Measurements from ENCODE around the gene DNAH9. TPM values are rescaled to one million over a fixed set of nuclear protein-coding genes. Genes with fewer than 3 reads are reported as not detected.

DNAH9 gene
- total and polyA plus RNA-seq, 2 donors from 2014 or later = 3.7 to 6.9 TPM

DNA sequence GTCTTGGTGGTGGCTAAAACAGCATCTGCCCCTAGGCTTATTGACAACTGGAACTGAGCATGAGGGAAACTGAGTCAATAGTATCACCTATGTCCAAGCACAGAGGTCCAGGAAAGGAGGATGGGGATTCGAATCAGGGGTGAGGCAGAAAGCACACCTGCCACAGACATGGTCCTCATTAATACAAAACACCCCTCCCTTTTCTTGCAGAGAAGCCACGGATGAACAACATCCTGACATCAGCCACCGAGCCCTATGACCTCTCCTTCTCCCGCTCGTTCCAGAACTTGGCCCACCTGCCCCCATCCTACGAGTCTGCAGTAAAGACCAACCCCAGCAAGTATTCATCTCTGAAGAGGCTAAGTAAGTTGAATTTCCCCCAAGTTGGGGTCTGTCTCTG is 42.7 kb upstream of the DNAH9 start:
- H3K27ac ChIP-seq (ENCODE audit: low read depth in 2 of 2, low read length in 2 of 2) = no peak overlapping the region
- intact Hi-C loops (cut with DNase I) = no loop called here
- FAIRE-seq = no peak
- no peaks in the 10 kb centered on the region for H3K27me3 ChIP-seq (ENCODE audit: control insufficient read depth, insufficient read depth, low read length)
- H3K4me3 ChIP-seq (ENCODE audit: low read length in 3 of 3) = no peak overlapping the region
- DNase-seq = no peak
- TF ChIP-seq, protein P1, sequence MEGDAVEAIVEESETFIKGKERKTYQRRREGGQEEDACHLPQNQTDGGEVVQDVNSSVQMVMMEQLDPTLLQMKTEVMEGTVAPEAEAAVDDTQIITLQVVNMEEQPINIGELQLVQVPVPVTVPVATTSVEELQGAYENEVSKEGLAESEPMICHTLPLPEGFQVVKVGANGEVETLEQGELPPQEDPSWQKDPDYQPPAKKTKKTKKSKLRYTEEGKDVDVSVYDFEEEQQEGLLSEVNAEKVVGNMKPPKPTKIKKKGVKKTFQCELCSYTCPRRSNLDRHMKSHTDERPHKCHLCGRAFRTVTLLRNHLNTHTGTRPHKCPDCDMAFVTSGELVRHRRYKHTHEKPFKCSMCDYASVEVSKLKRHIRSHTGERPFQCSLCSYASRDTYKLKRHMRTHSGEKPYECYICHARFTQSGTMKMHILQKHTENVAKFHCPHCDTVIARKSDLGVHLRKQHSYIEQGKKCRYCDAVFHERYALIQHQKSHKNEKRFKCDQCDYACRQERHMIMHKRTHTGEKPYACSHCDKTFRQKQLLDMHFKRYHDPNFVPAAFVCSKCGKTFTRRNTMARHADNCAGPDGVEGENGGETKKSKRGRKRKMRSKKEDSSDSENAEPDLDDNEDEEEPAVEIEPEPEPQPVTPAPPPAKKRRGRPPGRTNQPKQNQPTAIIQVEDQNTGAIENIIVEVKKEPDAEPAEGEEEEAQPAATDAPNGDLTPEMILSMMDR (IDR thresholded peaks at IDR 0.05; ENCODE audit: borderline replicate concordance, extremely low read depth, insufficient read depth) = no peak
- H3K4me1 ChIP-seq (ENCODE audit: control insufficient read depth in 2 of 3, insufficient read depth in 2 of 3, low read depth in 1 of 3, low read length in 3 of 3) = no peaks in the 10 kb centered on the region
- no peaks in the 10 kb centered on the region for H3K9me3 ChIP-seq (ENCODE audit: control insufficient read depth in 2 of 3, insufficient read depth in 1 of 3, low read length in 3 of 3)
- no peaks in the 10 kb centered on the region for H3K36me3 ChIP-seq (ENCODE audit: control insufficient read depth in 2 of 3, insufficient read depth in 3 of 3, low read length in 3 of 3)
- H3K9ac ChIP-seq (ENCODE audit: low read length in 3 of 3) = no peak overlapping the region

DNA sequence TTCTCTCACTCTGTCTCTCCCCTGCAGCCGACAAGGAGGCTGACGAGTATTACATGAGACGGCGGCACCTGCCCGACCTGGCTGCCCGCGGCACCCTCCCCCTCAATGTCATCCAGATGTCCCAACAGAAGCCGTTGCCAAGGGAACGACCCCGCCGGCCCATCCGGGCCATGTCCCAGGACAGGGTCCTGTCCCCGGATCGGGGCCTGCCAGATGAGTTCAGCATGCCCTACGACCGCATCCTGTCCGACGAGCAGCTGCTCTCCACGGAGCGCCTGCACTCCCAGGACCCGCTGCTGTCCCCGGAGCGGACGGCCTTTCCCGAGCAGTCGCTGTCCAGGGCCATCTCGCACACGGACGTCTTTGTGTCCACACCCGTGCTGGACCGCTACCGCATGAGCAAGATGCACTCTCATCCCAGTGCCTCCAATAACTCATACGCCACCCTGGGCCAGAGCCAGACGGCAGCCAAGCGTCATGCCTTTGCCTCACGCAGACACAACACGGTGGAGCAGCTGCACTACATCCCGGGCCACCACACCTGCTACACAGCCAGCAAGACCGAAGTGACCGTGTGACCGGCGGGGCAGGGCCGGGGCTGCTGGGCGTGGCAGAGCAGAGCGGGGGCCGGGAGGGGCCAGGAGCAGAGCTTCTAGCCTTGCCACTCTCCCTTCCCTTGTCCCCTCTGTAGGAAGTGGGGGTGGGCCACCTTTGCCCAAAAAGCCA is 40.4 kb upstream of the DNAH9 start:
- no peaks in the 10 kb centered on the region for H3K9me3 ChIP-seq (ENCODE audit: control insufficient read depth in 2 of 3, insufficient read depth in 1 of 3, low read length in 3 of 3)
- TF ChIP-seq, protein P1 (IDR thresholded peaks at IDR 0.05; ENCODE audit: borderline replicate concordance, extremely low read depth, insufficient read depth) = no peak
- H3K4me3 ChIP-seq (ENCODE audit: low read length in 3 of 3) = no peak overlapping the region
- no peak overlapping the region for H3K9ac ChIP-seq (ENCODE audit: low read length in 3 of 3)
- H3K4me1 ChIP-seq (ENCODE audit: control insufficient read depth in 2 of 3, insufficient read depth in 2 of 3, low read depth in 1 of 3, low read length in 3 of 3) = no peaks in the 10 kb centered on the region
- DNase-seq (peak in 2 of 5 donors; percentile 1 to 72), FAIRE-seq (no peak)
- H3K27me3 ChIP-seq (ENCODE audit: control insufficient read depth, insufficient read depth, low read length) = no peaks in the 10 kb centered on the region
- intact Hi-C loops (cut with DNase I) = no loop called here
- no peaks in the 10 kb centered on the region for H3K36me3 ChIP-seq (ENCODE audit: control insufficient read depth in 2 of 3, insufficient read depth in 3 of 3, low read length in 3 of 3)
- H3K27ac ChIP-seq (ENCODE audit: low read depth in 2 of 2, low read length in 2 of 2) = no peak overlapping the region

DNA sequence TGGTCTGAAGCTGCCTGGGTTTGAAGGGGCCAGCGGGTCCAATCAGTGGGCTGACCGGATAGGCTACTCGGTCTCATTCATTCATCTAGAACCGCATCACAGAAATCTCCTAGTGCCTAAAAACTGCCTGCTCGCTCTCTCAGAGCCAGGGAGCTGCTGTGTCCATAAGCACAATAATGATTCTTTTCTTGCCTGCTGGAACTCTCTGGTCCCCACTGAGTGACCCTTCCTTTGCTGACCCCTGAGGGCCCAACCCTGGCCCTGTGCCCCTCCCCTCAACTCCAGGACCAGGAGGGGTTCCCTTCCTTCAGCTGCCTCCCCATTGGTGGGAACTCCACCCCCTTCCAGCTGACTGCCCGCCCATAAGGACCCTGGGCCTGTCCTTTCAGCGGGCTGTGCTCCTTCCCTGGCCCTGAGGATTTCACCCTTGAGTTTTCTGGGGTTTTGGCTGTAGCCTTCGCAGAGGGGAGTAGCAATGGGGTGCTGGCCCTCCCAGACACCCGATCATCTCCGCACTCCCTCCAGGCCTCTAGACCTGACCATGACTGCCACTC is 39.5 kb upstream of the DNAH9 start:
- intact Hi-C loops (cut with DNase I) = no loop called here
- Histone ChIP-seq H3K4me1 (ENCODE audit: control insufficient read depth in 2 of 3, insufficient read depth in 2 of 3, low read depth in 1 of 3, low read length in 3 of 3) (no peaks in the 10 kb centered on the region), H3K4me3 (ENCODE audit: low read length in 3 of 3) (no peak overlapping the region), H3K9ac (ENCODE audit: low read length in 3 of 3) (no peak overlapping the region), H3K27me3 (ENCODE audit: control insufficient read depth, insufficient read depth, low read length) (no peaks in the 10 kb centered on the region), H3K36me3 (ENCODE audit: control insufficient read depth in 2 of 3, insufficient read depth in 3 of 3, low read length in 3 of 3) (no peaks in the 10 kb centered on the region), H3K9me3 (ENCODE audit: control insufficient read depth in 2 of 3, insufficient read depth in 1 of 3, low read length in 3 of 3) (no peaks in the 10 kb centered on the region), H3K27ac (ENCODE audit: low read depth in 2 of 2, low read length in 2 of 2) (no peak overlapping the region)
- no peak for FAIRE-seq
- TF ChIP-seq, protein P1 (IDR thresholded peaks at IDR 0.05; ENCODE audit: borderline replicate concordance, extremely low read depth, insufficient read depth) = no peak
- no peak for DNase-seq
